Right cardiac atrium (tissue), 5 donors: Measurements from ENCODE around the gene PRAC2. TPM values are rescaled to one million over a fixed set of nuclear protein-coding genes. Genes with fewer than 3 reads are reported as not detected.

Source experiments
- ATAC-seq, 2 donors: fragments of 200-7000 bp; cut with Tn5 transposase; one replicate each; pipeline versions ENCODE4 v1.8.0 to v1.9.1; 2020; ENCODE audit warnings: moderate library complexity in 2 of 2, mild to moderate bottlenecking in 1 of 2
- DNase-seq, 3 donors: peaks; one replicate each; pipeline ENCODE4 v3.0.0-alpha.2; 2020
- H3K27ac ChIP-seq: one replicate; pipeline ENCODE4 v1.5.1; 2013; ENCODE audit warnings: mild to moderate bottlenecking, low read length, control low read depth, moderate library complexity
- H3K27me3 ChIP-seq: one replicate; pipeline ENCODE4 v1.6.1; 2013; ENCODE audit not compliant: control insufficient read depth, insufficient read depth
- H3K4me1 ChIP-seq: one replicate; pipeline ENCODE4 v1.6.1; 2013; ENCODE audit warnings: low read length; ENCODE audit not compliant: control insufficient read depth, insufficient read depth
- H3K4me3 ChIP-seq: one replicate; pipeline ENCODE4 v1.5.1; 2013; ENCODE audit warnings: low read length, control low read depth
- H3K9me3 ChIP-seq: one replicate; pipeline ENCODE4 v1.6.1; 2013; ENCODE audit warnings: low read length; ENCODE audit not compliant: control insufficient read depth
- WGBS: extraction: QIAGEN DNeasy Blood & Tissue Kit; methylation state at CpG from one replicate; pipeline ENCODE4 v1.1.7; 2013; 5-methylcytosine and 5-hydroxymethylcytosine counted together
- intact Hi-C, 4 donors: fragments of 100-400 bp; cut with DNase I; formaldehyde crosslinking; loops; one replicate each; pipeline versions ENCODE4 v1.11.0 to v1.14.0; 2022 to 2023
- polyA plus RNA-seq: library from polyadenylated mRNA; stranded (reverse); fragments of 200-250 nt; gene quantifications from one replicate; pipeline ENCODE4 v1.2.3, GENCODE V29; 2013
- total RNA-seq, 4 donors: library from RNA; stranded (reverse); fragmentation: NEBNext Ultra II Directional; extraction: Animal tissue kit (Norgen Biotek cat#: 25700); gene quantifications; one replicate each; pipeline ENCODE4 v1.2.1, GENCODE V29; 2021
- donor health status: healthy with polysubstance abuse.
- donor health status: DM: no; HTN: yes; CAD: no.
- donor health status: DM: no; HTN: no; CAD: no.
- donor health status: DM: no; HTN: yes; CAD: no; lungs with severe emphysema.
- donor health status: DM: yes; HTN: yes; CAD: no.

PRAC2 gene
- total and polyA plus RNA-seq, 5 donors: not detected

- Histone ChIP-seq H3K4me3 (peak within 1 kb of the TSS; percentile 18), H3K4me1 (no peaks in the 10 kb centered on the region), H3K27me3 (no peaks in the 10 kb centered on the region), H3K9me3 (no peaks in the 10 kb centered on the region), H3K27ac (no peak within 1 kb of the TSS)
- DNase-seq: peak in 2 of 3 donors; percentile 55 to 76
- intact Hi-C loops: loop anchor here in 2 of 4 donors (5.0 to 10.0 kb wide), 2 partner anchors 64 to 156 kb away; no protein-coding TSS in a partner anchor
- WGBS: 3% methylated on average over 55 of the region's 55 CpGs
- ATAC-seq: peak in 1 of 2 donors; percentile 22
Measured at GRCh38 chr17:48728232-48729231, 5.5 kb downstream of the PRAC2 start, which contains the start of gene HOXB13. HOXB13 (minus strand) TSS chr17:48728750; CDS start chr17:48728593, 157 bp downstream.

- ATAC-seq (no peak), DNase-seq (no peak)
- H3K4me1 ChIP-seq: no peaks in the 10 kb centered on the region
- H3K27me3 ChIP-seq: no peaks in the 10 kb centered on the region
- H3K27ac ChIP-seq: no peak overlapping the region
- H3K9me3 ChIP-seq: no peaks in the 10 kb centered on the region
- intact Hi-C loops: loop anchor here in 2 of 4 donors (5.0 to 10.0 kb wide), 2 partner anchors 63 to 155 kb away; no protein-coding TSS in a partner anchor
- 6% methylated on average over 19 of the region's 19 CpGs for WGBS
- peak overlapping the region; percentile 18 for H3K4me3 ChIP-seq
Measured at GRCh38 chr17:48729335-48730239, 6.6 kb downstream of the PRAC2 start.

GRCh38 chr17:48730240-48730550 lies 7.2 kb downstream of the PRAC2 start:
- WGBS: 30% methylated on average over 3 of the region's 3 CpGs

GRCh38 chr17:48731355-48731754 lies 8.4 kb downstream of the PRAC2 start:
- H3K27ac ChIP-seq: no peak overlapping the region
- intact Hi-C loops: no loop called here
- ATAC-seq (no peak), DNase-seq (no peak)
- H3K4me1 ChIP-seq: no peaks in the 10 kb centered on the region
- H3K27me3 ChIP-seq: no peaks in the 10 kb centered on the region
- H3K9me3 ChIP-seq: no peaks in the 10 kb centered on the region
- H3K4me3 ChIP-seq: no peak overlapping the region

More at GRCh38 chr17:48730240-48730550, 7.2 kb downstream of the PRAC2 start:
- Histone ChIP-seq H3K27me3 (no peaks in the 10 kb centered on the region), H3K4me1 (no peaks in the 10 kb centered on the region), H3K4me3 (no peak overlapping the region), H3K27ac (no peak overlapping the region), H3K9me3 (no peaks in the 10 kb centered on the region)
- ATAC-seq (no peak), DNase-seq (no peak)
- intact Hi-C loops: no loop called here

- H3K27me3 ChIP-seq: no peaks in the 10 kb centered on the region
- ATAC-seq: no peak
Measured at GRCh38 chr17:48732688-48733629, 10.0 kb downstream of the PRAC2 start.

GRCh38 chr17:48733632-48734328 lies 10.8 kb downstream of the PRAC2 start:
- Histone ChIP-seq H3K4me3 (no peak overlapping the region), H3K27me3 (no peaks in the 10 kb centered on the region), H3K27ac (no peak overlapping the region), H3K4me1 (no peaks in the 10 kb centered on the region), H3K9me3 (no peaks in the 10 kb centered on the region)
- DNase-seq (no peak), ATAC-seq (no peak)
- 7% methylated on average over 22 of the region's 22 CpGs for WGBS
- intact Hi-C loops: no loop called here

More at GRCh38 chr17:48732688-48733629, 10.0 kb downstream of the PRAC2 start:
- no peaks in the 10 kb centered on the region for H3K4me1 ChIP-seq
- no peak for DNase-seq
- no peak overlapping the region for H3K27ac ChIP-seq
- no peak overlapping the region for H3K4me3 ChIP-seq
- WGBS: 3% methylated on average over 50 of the region's 50 CpGs
- H3K9me3 ChIP-seq: no peaks in the 10 kb centered on the region
- intact Hi-C loops: no loop called here

- no peaks in the 10 kb centered on the region for H3K27me3 ChIP-seq
- intact Hi-C loops: no loop called here
- no peak overlapping the region for H3K27ac ChIP-seq
- 5% methylated on average over 14 of the region's 14 CpGs for WGBS
- H3K9me3 ChIP-seq: no peaks in the 10 kb centered on the region
- DNase-seq: no peak
- H3K4me1 ChIP-seq: no peaks in the 10 kb centered on the region
- ATAC-seq: no peak
- H3K4me3 ChIP-seq: no peak overlapping the region
Measured at GRCh38 chr17:48734333-48735061, 11.5 kb downstream of the PRAC2 start.

- intact Hi-C loops: no loop called here
- Histone ChIP-seq H3K4me3 (no peak overlapping the region), H3K9me3 (no peaks in the 10 kb centered on the region), H3K27ac (no peak overlapping the region), H3K4me1 (no peaks in the 10 kb centered on the region), H3K27me3 (no peaks in the 10 kb centered on the region)
- DNase-seq: no peak
- no peak for ATAC-seq
- WGBS: 4% methylated on average over 7 of the region's 7 CpGs
Measured at GRCh38 chr17:48735062-48735351, 12.0 kb downstream of the PRAC2 start.

- peaks cover 6% of the 10 kb centered on the region for H3K27me3 ChIP-seq
- intact Hi-C loops: no loop called here
- no peak for ATAC-seq
Measured at GRCh38 chr17:48737330-48738043, 14.5 kb downstream of the PRAC2 start.

More at GRCh38 chr17:48737330-48738043, 14.5 kb downstream of the PRAC2 start:
- DNase-seq: no peak
- 48% methylated on average over 4 of the region's 4 CpGs for WGBS
- H3K27ac ChIP-seq: no peak overlapping the region
- no peak overlapping the region for H3K4me3 ChIP-seq
- no peaks in the 10 kb centered on the region for H3K4me1 ChIP-seq
- H3K9me3 ChIP-seq: no peaks in the 10 kb centered on the region
